ENCODE data around the gene ZDHHC4.
"Not testable (repeated sequence)": the region's sequence is repeated elsewhere in the genome, so short reads cannot be mapped to it uniquely, and the experiment has no call there.

ZDHHC4 gene

DNA sequence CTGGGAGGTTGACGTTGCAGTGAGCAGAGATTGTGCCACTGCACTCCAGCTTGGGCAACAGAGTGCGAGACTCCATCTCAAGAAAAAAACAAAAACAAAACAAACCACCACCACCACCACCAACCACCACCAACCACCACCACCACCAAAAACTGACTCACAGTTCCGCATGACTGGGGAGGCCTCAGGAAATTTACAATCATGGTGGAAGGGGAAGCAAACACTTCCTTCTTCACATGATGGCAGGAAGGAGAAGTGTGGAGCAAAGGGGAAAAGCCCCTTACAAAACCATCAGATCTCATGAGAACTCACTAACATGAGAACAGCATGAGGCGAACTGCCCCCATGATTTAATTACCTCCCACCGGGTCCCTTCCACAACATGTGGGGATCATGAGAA is 57.7 kb downstream of the ZDHHC4 start:
- DNase-seq (ENCODE audit: low read depth, low spot score): not testable (repeated sequence)

GRCh38 chr7:6636741-6637543 is 59.7 kb downstream of the ZDHHC4 start, which contains the start of gene ZNF316:
ZNF316 (plus strand) TSS chr7:6637318; CDS start chr7:6642410, 5,092 bp downstream.
- no peak for DNase-seq (ENCODE audit: low read depth, low spot score)

DNA sequence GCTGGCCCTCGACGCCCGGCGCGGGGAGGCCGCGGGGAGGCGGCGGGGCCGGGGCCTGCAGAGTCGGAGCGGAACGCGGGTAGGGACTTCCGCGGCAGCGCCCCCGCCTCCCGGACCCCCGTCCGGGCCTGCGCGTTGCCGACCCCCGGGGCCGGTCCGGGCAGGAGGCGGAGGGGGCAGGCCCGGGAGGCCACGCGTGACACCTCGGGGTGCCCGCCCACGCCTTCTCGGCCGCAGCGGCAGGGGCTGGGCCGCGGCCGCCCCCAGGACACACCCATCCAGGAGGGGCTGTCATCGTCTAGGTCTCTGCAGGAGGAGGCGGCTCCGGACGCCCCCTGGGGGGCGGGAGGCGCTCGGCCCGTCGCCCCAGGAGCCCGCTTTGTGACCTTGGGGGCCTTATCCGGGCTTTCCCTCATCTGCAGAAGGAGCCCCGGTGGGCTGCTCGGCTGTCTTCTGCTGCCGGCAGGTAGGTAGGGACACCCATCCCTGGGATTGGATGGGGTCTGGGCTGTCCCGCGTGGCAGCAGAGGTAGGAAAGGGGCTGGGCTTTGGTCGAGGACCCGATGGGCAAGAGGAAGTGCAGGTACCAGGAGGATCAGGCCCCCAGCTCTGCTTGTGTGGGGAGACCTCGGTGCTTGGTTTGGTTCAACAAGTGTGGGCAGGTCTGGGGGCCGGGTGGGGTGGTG is 60.4 kb downstream of the ZDHHC4 start:
- no peak for DNase-seq (ENCODE audit: low read depth, low spot score)
